ENCODE data around the gene STRN. TPM values are rescaled to one million over a fixed set of nuclear protein-coding genes. Genes with fewer than 3 reads are reported as not detected.

The STRN gene, protein sequence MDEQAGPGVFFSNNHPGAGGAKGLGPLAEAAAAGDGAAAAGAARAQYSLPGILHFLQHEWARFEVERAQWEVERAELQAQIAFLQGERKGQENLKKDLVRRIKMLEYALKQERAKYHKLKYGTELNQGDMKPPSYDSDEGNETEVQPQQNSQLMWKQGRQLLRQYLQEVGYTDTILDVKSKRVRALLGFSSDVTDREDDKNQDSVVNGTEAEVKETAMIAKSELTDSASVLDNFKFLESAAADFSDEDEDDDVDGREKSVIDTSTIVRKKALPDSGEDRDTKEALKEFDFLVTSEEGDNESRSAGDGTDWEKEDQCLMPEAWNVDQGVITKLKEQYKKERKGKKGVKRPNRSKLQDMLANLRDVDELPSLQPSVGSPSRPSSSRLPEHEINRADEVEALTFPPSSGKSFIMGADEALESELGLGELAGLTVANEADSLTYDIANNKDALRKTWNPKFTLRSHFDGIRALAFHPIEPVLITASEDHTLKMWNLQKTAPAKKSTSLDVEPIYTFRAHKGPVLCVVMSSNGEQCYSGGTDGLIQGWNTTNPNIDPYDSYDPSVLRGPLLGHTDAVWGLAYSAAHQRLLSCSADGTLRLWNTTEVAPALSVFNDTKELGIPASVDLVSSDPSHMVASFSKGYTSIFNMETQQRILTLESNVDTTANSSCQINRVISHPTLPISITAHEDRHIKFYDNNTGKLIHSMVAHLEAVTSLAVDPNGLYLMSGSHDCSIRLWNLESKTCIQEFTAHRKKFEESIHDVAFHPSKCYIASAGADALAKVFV
- 26.1 and 34.3 TPM in 2 replicates for total RNA-seq (ENCODE audit: low replicate concordance)
- long read RNA-seq, partial matches to known transcripts = 0 of 6 reads
- long read RNA-seq, other reads (novel, unspliced or antisense) = 6 of 6 reads

DNA sequence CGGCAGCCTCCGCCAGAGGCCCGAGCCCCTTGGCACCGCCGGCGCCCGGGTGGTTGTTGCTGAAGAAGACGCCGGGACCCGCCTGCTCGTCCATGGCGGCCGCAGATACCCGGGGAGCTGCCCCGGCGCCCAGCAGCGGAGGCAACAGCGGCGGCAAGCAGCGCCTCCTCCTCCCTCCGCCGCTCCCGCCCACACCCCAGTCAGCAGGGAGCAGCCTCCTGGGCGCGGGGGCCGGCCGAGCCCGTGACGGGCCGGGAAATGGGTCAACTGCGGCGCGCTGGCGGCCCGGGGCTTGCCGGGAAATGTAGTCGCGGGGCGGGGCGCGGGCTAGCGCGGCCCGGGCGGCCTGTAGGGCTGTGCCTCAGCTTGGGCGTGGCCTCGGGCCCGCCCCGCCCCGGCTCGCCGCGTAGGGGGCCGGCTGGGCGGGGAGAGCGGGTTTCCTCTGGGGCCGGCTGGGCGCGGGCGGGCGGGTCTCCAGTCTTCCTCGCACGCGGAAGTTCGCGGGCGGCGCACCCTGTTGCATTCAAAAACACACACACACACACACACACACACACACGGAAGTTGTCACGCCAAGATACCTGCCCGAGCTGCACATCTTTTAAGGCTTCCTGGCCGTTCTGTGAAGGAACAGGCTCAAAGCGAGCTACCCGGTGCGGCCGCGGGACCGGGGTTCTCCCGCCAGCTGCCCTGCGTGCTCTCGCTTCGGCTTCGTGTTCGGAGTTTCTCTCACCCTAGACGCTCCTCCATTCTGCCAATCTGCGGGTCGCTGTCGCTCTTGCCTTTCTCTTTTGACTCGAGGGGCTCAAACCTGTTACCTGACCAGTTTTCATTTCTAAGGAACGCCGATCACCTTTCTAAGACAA, at the start of gene STRN:
Gene STRN (minus strand): TSS at position 167 of the 866 bp plus-strand sequence. CDS start 73 bp downstream, at position 94.
- H3K9me3 Mint-ChIP-seq = peaks cover 4% of the 10 kb centered on the region

GRCh38 chr2:37013315-37013641, 46.9 kb upstream of the STRN start:
- H3K27me3 Mint-ChIP-seq = no peaks in the 10 kb centered on the region
- no peaks in the 10 kb centered on the region for H3K9me3 Mint-ChIP-seq

More for the DNA sequence above, at the start of gene STRN:
- peak; percentile 97 for DNase-seq (ENCODE audit: extremely low spot score, unreplicated experiment)
- peak within 1 kb of the TSS; percentile 97 for H3K4me3 Mint-ChIP-seq
- no peak for TF ChIP-seq CTCF (conservative IDR thresholded peaks at IDR 0.05)
- H3K27ac Mint-ChIP-seq = peak within 1 kb of the TSS; percentile 99
- peaks cover 5% of the 10 kb centered on the region for H3K36me3 Mint-ChIP-seq
- H3K4me1 Mint-ChIP-seq (ENCODE audit: unreplicated experiment) = peaks cover 34% of the 10 kb centered on the region
- peaks cover 4% of the 10 kb centered on the region for H3K27me3 Mint-ChIP-seq

GRCh38 chr2:37011130-37011529, 44.8 kb upstream of the STRN start:
- TF ChIP-seq CTCF (conservative IDR thresholded peaks at IDR 0.05) = no peak
- Mint-ChIP-seq H3K9me3 (no peaks in the 10 kb centered on the region), H3K4me1 (ENCODE audit: unreplicated experiment) (no peaks in the 10 kb centered on the region), H3K4me3 (no peak overlapping the region), H3K27ac (no peak overlapping the region), H3K27me3 (no peaks in the 10 kb centered on the region), H3K36me3 (peaks cover 25% of the 10 kb centered on the region)
- DNase-seq (ENCODE audit: extremely low spot score, unreplicated experiment) = no peak

More at GRCh38 chr2:37013315-37013641, 46.9 kb upstream of the STRN start:
- Mint-ChIP-seq H3K4me1 (ENCODE audit: unreplicated experiment) (no peaks in the 10 kb centered on the region), H3K36me3 (peaks cover 26% of the 10 kb centered on the region), H3K4me3 (no peak overlapping the region), H3K27ac (no peak overlapping the region)
- TF ChIP-seq CTCF (conservative IDR thresholded peaks at IDR 0.05) = no peak
- DNase-seq (ENCODE audit: extremely low spot score, unreplicated experiment) = no peak

GRCh38 chr2:37005118-37005868, 39.0 kb upstream of the STRN start:
- TF ChIP-seq CTCF (conservative IDR thresholded peaks at IDR 0.05) = peak; percentile 60
- Mint-ChIP-seq H3K9me3 (no peaks in the 10 kb centered on the region), H3K27me3 (no peaks in the 10 kb centered on the region), H3K4me3 (no peak overlapping the region), H3K4me1 (ENCODE audit: unreplicated experiment) (no peaks in the 10 kb centered on the region), H3K36me3 (peaks cover 21% of the 10 kb centered on the region), H3K27ac (no peak overlapping the region)
- DNase-seq (ENCODE audit: extremely low spot score, unreplicated experiment) = no peak
